ENCODE measurements around the gene MYLK.
A peak's percentile ranks its signal among the peaks of the same experiment; 100 is the strongest.
"Not testable (repeated sequence)": the region's sequence is repeated elsewhere in the genome, so short reads cannot be mapped to it uniquely, and the experiment has no call there.

Gene MYLK

DNA sequence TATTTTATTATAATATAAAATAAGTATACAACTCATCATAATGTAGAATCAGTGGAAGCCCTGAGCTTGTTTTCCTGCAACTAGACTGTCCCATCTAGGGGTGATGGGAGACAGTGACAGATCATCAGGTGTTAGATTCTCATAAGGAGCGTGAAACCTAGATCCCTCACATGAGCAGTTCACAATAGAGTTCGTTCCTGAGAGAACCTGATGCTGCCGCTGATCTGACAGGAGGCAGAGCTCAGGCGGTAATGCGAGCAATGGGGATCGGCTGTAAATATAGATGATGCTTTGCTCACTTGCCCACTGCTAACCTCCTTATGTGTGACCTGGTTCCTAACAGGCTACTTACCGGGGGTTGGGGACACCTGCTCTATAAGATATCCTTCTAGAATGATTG lies 272.5 kb downstream of the MYLK start:
- not testable (repeated sequence) for DNase-seq

- no peak for DNase-seq
These were observed 273.1 kb downstream of the MYLK start for GRCh38 chr3:123611082-123611481.

- DNase-seq = peak in 1 of 2 donors; percentile 20
These were observed 273.8 kb downstream of the MYLK start for GRCh38 chr3:123610331-123610730.

GRCh38 chr3:123609063-123609462 lies 275.1 kb downstream of the MYLK start:
- no peak for DNase-seq

DNA sequence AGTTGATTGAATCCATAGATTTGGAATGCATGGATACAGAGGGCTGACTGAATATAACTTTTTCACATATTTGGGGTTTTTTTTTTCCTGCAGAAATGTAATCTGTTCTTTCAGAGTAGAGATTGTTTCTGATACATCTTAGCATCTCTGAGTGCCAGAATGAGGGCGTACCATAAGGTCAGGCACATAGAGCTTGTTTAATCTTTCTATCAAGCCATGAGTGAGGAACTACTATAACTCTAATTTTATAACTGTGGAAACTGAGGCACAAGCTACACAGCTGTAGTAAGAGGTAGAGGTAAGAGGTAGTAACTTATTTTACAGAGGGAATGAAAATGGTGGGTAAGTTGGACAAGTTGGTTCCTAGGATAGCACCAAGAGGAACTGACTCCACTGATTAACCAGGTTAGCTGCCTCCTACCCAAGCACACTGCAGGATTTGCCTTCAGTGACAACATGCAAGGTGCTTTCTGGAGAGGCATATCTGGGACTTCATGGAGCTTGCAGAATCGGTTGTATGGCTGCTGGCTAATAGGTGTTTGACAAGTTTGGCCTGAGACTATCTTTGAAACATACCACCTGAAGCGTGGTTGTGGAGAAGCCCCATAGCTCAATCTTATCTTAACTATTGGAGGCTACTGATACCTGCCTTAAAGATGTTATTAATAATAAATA lies 275.7 kb downstream of the MYLK start:
- DNase-seq = no peak

DNA sequence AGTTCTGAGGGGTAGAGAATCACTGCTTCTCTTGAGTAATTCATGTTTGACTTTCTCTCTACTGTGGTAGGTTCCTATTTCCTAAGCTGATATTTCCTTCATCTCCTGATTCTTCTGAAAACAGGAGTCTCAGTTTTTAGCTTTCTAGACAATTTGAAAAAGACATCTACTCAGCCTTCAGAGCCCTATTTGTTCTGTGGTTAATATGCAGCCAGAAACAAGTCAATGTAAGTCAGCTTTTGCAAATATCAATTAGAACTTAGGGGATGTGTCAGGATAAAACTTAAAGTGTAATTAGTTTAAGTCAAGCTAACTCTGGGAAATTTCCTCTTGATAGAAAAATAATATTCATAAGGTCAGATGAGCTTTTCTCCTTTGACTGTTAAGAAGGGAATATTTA lies 277.6 kb downstream of the MYLK start:
- DNase-seq = no peak

DNA sequence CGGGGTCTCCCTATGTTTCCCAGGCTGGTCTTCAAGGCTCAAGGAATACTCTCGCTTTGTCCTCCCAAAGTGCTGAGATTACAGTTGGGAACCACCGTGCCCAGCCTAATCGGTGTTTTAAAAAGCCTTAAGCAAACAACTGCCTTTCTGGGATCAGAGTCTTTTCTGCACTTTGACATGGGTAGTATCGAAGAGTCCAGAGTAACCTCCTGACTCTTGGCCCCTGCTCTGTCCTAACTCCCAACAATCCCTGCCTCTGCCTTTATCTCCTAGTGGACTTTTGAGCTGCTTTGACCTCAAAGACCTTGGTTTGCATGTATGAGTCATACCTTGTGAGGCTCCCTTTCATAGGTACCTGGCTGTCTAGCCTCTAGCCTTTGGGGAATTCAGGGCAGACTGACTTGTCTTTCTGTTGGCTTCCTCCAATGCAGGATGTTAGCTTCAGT lies 278.3 kb downstream of the MYLK start:
- no peak for DNase-seq

DNA sequence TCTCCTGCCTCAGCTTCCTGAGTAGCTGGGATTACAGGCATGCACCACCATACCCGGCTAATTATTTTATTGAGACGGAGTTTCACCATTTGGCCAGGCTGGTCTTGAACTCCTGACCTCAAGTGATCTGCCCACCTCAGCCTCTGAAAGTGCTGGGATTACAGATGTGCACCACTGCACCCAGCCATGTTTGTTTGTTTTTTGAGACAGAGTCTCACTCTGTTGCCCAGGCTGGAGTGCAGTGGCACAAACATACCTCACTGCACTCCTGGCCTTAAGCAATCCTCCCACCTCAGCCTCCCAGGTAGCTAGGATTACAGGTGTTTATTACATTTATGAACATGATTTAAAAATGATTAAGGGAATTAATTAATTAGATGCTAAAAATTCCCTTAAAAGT lies 281.0 kb downstream of the MYLK start:
- DNase-seq = not testable (repeated sequence)

DNA sequence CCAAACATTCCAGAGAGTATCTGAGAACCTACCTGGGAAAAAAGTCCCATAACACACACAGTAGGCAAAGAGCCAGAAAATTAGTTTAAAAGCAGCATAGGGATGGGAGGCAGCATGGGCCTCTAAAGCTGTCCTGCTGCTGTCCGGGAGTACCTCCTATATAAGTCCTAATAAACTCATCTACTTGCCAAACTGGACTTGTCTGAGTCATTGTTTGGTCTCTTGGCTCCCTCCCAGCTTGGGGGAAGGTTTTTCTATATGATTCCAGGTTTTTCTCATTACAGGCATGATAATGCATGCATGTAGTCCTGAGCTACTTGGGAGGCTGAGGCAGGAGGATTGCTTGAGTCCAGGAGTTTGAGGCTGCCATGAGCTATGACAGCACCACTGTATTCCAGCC lies 281.8 kb downstream of the MYLK start:
- DNase-seq = no peak

DNA sequence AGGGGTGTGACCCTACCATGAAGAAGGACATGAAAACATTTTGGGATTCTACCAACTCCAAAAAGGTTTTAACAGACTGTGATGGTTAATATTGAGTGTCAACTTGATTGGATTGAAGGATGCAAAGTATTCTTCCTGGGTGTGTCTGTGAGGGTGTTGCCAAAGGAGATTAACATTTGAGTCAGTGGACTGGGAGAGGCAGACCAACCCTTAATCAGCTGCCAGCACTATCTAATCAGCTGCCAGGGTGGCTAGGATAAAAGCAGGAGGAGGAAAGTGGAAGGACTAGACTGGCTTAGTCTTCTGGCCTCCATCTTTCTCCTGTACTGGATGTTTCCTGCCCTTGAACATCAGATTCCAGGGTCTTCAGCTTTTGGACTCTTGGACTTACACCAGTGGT lies 283.3 kb downstream of the MYLK start:
- DNase-seq = not testable (repeated sequence)

DNA sequence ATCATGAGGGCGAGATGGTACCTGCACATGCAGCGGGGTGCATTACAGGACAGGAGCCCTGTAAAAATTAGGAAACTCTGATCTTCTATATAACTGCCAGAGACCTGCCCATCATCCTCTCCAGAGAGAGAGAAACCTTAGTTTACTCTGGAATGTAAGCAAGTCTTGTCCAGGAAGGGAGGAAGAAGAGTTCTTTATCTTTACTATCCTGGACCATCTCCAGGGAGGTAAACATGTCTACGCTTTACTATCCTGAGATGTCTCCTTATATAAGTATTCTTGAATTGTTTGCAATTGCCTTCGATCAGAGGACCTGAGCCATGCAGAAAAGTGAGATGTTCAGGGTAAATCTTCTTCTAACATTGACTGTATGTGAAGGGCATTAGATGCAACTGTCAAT lies 286.6 kb downstream of the MYLK start:
- DNase-seq = no peak

DNA sequence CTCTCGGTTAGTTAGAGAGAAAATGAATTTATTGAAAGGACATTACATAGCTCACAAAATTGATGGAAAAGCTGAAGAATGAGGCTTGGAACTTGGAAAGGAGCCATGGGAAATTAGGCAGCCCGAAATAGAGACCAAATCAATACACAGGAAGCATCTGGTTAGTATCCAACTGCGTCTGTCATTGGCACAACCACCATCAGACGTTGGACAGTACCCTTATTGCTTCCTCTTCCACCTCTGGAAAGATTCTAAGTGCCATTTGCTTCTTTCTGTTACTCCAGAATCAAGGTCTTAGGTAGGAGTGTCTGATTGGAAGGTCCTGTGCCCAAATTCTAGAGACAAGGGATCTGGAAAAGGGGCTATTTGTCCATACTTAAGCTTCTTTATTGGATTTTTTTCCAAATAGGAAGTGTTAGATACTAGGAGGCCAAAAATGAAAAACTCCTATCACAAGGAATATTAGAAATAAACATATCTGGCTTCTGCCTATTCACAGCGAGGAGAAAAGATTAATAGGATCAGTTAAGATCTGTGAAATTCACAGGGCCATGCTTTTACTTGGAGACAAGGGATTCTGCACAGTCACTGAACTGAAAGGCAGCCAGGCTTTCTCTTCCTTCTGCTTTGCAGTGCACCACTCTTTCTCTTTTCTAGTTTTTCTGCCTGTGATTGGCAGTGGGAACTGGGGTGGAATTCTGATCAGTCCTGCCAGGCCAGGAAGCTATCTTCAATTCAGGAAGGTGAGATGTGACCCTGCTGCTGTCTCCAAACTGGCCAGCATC lies 288.5 kb downstream of the MYLK start:
- DNase-seq = no peak

DNA sequence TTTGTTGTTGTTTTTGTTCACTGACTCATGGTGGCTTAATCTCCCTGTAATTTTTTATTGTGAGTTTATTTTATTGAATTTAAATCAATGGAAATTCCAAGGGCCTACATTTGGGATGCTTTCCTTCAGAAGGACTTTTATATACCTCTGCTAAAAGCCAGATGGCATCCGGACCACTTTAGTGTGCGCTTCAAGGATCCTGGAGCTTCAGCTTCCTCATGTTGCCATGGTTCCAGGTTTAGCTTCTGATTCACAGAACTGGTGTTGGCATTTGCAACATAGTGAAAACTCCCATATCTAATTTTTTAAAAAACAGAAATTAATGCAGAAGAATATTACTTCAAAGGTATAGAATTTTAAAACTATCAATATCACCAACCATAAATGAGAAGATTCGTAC lies 290.8 kb downstream of the MYLK start:
- DNase-seq = no peak

DNA sequence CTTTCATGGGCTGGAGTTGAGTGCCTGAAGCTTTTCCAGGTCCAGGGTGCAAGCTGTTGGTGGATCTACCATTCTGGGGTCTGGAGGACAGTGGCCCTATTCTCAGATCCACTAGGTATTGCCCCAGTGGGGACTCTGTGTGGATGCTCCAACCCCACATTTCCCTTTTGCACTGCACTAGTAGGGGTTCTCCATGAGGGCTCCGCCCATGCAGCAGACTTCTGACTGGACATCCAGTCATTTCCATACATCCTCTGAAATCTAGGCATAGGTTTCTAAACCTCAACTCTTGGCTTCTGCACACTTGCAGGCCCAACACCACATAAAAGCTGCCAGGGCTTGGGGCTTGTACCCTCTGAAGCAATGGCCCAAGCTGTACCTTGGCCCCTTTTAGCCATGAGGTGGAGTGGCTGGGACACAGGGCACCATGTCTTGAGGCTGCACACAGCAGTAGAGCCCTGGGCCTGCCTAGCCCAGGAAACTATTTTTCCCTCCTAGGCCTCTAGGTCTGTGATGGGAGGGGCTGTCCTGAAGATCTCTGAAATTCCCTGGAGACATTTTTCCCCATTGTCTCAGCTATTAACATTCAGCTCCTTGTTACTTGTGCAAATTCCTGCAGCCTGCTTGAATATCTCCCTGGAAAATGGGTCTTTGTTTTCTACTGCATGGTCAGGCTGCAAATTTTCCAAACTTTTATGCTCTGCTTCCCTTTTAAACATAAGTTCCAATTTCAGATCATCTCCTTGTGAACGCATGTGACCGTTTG lies 293.3 kb downstream of the MYLK start:
- DNase-seq = no peak

DNA sequence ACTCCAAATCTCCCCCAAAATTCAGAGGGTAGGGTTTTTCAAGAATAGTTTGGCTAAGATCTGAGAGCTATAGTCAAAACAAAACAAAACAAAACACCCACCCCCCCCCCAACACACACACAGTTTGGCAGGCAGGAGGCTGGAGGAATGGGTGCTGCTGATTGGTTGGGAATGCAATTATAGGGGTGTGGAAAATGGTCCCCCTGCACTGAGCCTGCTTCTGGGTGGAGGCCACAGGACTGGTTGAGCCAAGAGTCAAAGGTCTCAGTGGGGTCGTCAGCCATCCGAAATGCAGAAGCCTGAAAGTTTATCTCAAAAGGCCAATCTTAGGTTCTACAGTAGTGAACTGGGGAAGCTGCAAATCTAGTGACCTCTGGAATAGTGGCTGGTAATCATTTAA lies 296.7 kb downstream of the MYLK start:
- DNase-seq = no peak

DNA sequence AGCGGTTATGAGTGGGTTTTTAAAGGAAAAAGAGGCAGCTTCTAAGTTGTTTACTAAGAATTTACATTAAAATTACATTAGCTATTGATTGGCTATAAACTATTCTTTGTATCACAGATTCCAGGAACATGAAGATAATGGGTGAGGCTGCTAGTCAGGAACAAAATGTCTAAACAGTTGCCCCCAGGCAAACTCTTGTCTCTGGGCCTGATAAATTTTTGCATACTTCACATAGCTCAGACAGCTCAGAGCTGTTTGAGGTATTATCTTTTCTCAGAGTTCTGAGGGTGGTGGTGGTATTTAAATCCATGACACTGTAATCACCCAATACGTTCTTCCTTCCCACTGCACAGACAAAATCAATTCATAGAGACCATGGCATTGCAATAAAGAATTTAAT lies 297.2 kb downstream of the MYLK start:
- DNase-seq = no peak

GRCh38 chr3:123586131-123586530 lies 298.0 kb downstream of the MYLK start:
- DNase-seq = peak in 1 of 2 donors; percentile 32

DNA sequence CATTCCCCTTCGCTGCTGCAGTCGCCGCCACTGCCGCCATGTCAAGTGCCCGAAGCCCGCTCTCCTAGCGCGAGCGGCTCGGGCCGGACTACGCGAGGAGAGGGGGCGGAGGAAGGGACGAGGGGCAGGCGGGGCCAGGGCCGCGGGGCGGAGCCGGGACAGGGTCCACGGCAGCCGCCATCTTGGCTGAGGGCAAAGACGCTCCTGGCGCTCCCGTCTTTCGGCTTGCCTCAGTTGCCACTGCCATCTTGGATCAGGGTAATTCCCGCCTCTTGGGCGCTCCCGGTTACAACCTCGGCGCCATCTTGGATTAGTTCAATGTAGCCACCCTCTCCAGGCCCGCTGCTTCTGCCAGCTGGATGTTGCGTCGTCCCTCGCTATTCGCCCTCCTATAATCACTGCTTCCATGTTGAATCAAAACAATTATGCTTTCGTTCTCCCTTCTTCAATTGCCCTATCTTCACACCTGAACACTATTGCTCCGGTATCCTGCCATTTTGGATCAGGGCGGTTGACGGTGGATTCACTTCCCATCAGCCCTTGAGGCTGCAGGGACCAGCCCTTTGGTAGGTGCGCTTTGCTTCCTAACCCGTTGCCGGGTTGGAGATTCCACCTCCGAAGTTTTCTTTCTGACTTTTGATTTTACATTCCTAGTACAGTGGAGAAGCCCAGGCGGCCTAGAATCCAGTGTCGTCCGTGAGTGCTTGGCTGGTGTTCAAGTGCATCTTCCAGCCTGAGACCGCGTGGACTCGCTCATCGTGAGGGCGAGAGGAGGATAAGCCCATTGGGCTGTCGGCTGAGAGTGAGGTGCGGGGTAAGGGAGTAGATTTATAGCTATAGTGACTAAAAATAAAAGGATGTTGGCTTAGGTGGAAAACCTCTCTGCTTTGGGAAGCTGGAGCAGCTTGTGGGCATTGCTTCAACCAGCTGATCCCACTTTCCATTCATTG lies 298.9 kb downstream of the MYLK start, which contains the start of gene HACD2:
Gene HACD2 (minus strand): TSS at position 66 of the 950 bp plus-strand sequence. CDS start 26 bp downstream, at position 40.
- DNase-seq = peak; percentile 94 to 95

DNA sequence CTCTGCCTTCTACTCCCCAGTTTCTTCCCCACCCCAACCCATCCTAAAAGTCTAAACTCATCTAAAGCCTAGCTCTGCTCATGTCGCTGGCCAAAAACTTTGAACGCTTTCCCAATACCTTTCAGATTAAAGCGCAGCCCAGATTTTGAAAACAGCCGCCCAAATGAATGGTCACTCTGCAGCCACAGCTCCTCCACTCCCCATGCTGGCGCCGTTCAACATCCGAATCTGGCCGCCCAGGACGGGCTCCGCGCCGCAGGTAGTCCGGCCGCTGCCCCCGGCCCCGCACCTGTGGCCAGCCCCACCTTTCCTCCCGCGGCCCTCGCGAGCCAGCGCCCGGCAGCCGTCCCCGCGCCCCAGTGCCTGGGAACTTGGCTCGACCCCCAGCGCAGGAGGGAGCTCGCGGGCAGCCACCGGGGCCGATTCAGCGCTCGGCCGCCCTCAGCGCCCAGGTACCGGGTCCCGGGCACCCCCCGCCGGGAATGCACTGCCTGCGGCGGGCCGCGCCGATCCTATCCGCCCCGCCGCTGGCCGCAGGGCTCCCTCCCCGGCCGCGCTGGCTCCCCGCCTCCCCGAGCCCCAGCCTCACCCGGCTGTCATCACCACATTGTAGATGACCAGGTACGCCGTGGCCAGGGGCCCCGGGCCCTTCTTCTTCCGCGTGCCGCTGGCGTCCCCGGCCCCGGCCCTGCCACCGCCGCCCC lies 299.7 kb downstream of the MYLK start:
- no peak for DNase-seq

DNA sequence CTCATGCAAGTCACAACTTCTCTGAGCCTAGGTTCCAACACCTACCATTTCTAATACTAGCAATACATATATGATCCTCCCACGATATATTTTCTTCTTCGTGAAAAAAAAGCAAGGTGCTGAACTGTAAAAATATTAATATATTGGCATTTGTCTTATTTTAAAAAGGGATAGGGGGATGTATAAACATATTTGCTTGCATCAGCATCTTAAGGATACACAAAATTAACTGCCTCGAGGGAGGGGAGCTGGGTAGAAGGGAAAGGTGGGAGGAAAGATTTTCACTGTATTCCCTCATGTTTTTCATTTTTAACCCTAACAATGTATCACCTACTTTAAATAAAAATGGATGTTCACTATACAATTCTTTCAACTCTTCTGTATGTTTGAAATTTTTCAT lies 300.6 kb downstream of the MYLK start:
- DNase-seq = no peak

- no peak for DNase-seq
These were observed 301.8 kb downstream of the MYLK start for GRCh38 chr3:123582315-123582714.

DNA sequence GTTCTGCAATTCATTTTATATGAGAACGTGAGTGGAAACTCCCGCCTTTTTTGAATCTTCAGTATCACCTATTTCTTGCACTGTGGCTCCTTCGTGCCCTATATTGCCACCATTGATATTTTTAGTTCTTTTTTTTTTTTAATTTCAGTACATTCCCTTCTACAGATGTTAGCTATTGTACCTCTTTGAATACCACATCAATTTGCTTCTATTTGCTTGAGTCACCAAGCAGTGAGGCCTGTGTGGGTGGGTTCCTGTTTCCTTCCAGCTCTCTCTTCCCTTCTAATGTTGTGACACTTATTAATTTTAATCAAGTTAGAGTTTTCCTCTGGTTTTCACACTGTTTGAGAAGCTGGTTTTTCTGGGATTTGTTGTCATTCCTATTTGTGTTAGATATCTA lies 308.0 kb downstream of the MYLK start:
- no peak for DNase-seq

Data from CD4-positive, alpha-beta T cell treated with Interferon alpha-2 for 1 hour (primary cell).